Neural progenitor cell (in vitro differentiated cells): ENCODE measurements around the gene SAMHD1. TPM values are rescaled to one million over a fixed set of nuclear protein-coding genes. Genes with fewer than 3 reads are reported as not detected.

Experiments used
- DNase-seq: peaks from one replicate; pipeline ENCODE4 v3.0.0-alpha.2; 2016; ENCODE audit warnings: low spot score
- H2AFZ ChIP-seq: fragments of 200-600 bp; sonication (generic); replicated peaks from 2 replicates; pipeline ENCODE4 v1.6.1; 2016; ENCODE audit warnings: antibody characterized with exemption
- H3F3A ChIP-seq: fragments of 200-600 bp; sonication (generic); 2 replicates; pipeline ENCODE4 v1.6.1; 2016; ENCODE audit warnings: antibody characterized with exemption, low read depth
- H3K27ac ChIP-seq: fragments of 200-600 bp; sonication (generic); 2 replicates; pipeline ENCODE4 v1.5.1; 2016; ENCODE audit warnings: mild to moderate bottlenecking
- H3K27me3 ChIP-seq: fragments of 200-600 bp; sonication (generic); 2 replicates; pipeline ENCODE4 v1.6.1; 2016; ENCODE audit warnings: mild to moderate bottlenecking, moderate library complexity
- H3K36me3 ChIP-seq: fragments of 200-600 bp; sonication (generic); 2 replicates; pipeline ENCODE4 v1.5.1; 2016
- H3K4me1 ChIP-seq: fragments of 200-600 bp; sonication (generic); 2 replicates; pipeline ENCODE4 v1.6.1; 2016; ENCODE audit warnings: mixed run types
- H3K4me2 ChIP-seq: fragments of 200-600 bp; sonication (generic); 2 replicates; pipeline ENCODE4 v1.6.1; 2016
- H3K4me3 ChIP-seq: fragments of 200-600 bp; sonication (generic); 2 replicates; pipeline ENCODE4 v1.5.1; 2016
- H3K79me2 ChIP-seq: fragments of 200-600 bp; sonication (generic); 2 replicates; pipeline ENCODE4 v1.6.1; 2016; ENCODE audit warnings: low read depth
- H3K9ac ChIP-seq: fragments of 200-600 bp; sonication (generic); 2 replicates; pipeline ENCODE4 v1.6.1; 2016
- H3K9me3 ChIP-seq: fragments of 200-600 bp; sonication (generic); 2 replicates; pipeline ENCODE4 v1.5.1; 2016; ENCODE audit warnings: low read depth
- H4K20me1 ChIP-seq: fragments of 200-600 bp; sonication (generic); 2 replicates; pipeline ENCODE4 v1.6.1; 2016; ENCODE audit warnings: low read depth
- H3K27ac Mint-ChIP-seq: 3 replicates; pipeline ENCODE4 v1.8.0; 2021; ENCODE audit warnings: mixed read lengths
- H3K27me3 Mint-ChIP-seq: 2 replicates; pipeline ENCODE4 v1.8.0; 2022; ENCODE audit warnings: low read depth, mild to moderate bottlenecking, inconsistent platforms, moderate library complexity, mixed read lengths; ENCODE audit not compliant: insufficient read depth
- H3K36me3 Mint-ChIP-seq: 3 replicates; pipeline ENCODE4 v1.8.0; 2021; ENCODE audit warnings: mixed read lengths
- H3K4me1 Mint-ChIP-seq: 3 replicates; pipeline ENCODE4 v1.8.0; 2021; ENCODE audit warnings: mixed read lengths
- H3K4me3 Mint-ChIP-seq: 3 replicates; pipeline ENCODE4 v1.8.0; 2021; ENCODE audit warnings: mild to moderate bottlenecking, moderate library complexity, mixed read lengths
- H3K9me3 Mint-ChIP-seq: 3 replicates; pipeline ENCODE4 v1.8.0; 2020; ENCODE audit warnings: mixed read lengths
- EZH2 ChIP-seq: fragments of 200-600 bp; sonication (generic); IDR thresholded peaks from 2 replicates; pipeline ENCODE4 v1.6.1; 2017; ENCODE audit warnings: antibody characterized with exemption, mild to moderate bottlenecking, moderate library complexity
- EZH2phosphoT487 ChIP-seq: fragments of 200-600 bp; sonication (generic); IDR thresholded peaks from 2 replicates; pipeline ENCODE4 v1.6.1; 2017; ENCODE audit warnings: antibody characterized with exemption
- total RNA-seq: library from RNA; depleted of rRNA; stranded (reverse); fragments of >200 nt; gene quantifications from 2 replicates; pipeline ENCODE4 v1.2.3, GENCODE V29; 2015; ENCODE audit warnings: low replicate concordance
- TF ChIP-seq, protein P1 (sequence below): fragments of 200-600 bp; sonication (generic); IDR thresholded peaks from 2 replicates; pipeline ENCODE4 v1.5.1; 2017; ENCODE audit warnings: antibody characterized with exemption, mild to moderate bottlenecking

The SAMHD1 gene
- total RNA-seq, 1 donor from 2014 or later: 29.0 TPM

DNA sequence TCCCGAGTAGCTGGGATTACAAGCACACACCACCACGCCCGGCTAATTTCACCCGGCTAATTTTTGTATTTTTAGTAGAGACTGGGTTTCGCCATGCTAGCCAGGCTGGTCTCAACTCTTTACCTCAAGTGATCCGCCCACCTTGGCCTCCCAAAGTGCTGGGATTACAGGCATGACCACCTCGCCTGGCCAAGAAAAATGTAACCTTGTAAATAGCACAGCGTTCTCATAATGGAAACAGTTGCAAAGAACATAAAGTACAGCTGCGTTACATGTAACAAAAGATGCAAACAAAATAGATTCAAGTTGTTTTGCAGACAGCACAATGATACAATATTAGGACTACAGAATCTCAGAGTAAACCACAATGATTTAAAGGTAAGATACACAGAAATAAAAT, 60.9 kb downstream of the SAMHD1 start:
- Mint-ChIP-seq H3K4me3 (no peak overlapping the region), H3K9me3 (no peaks in the 10 kb centered on the region), H3K36me3 (no peaks in the 10 kb centered on the region), H3K27me3 (peaks cover 2% of the 10 kb centered on the region), H3K4me1 (peaks cover 17% of the 10 kb centered on the region), H3K27ac (no peak overlapping the region)
- Histone ChIP-seq H3K4me2 (no peak overlapping the region), H3F3A (peaks cover 24% of the 10 kb centered on the region), H2AFZ (no peak overlapping the region), H3K9ac (no peak overlapping the region), H3K27ac (no peak overlapping the region), H3K4me3 (no peak overlapping the region), H3K9me3 (no peaks in the 10 kb centered on the region), H3K79me2 (no peaks in the 10 kb centered on the region), H3K27me3 (no peaks in the 10 kb centered on the region), H3K4me1 (peaks cover 7% of the 10 kb centered on the region), H4K20me1 (no peaks in the 10 kb centered on the region), H3K36me3 (no peaks in the 10 kb centered on the region)
- DNase-seq: no peak
- TF ChIP-seq EZH2 (no peak), EZH2phosphoT487 (no peak)
- TF ChIP-seq, protein P1, sequence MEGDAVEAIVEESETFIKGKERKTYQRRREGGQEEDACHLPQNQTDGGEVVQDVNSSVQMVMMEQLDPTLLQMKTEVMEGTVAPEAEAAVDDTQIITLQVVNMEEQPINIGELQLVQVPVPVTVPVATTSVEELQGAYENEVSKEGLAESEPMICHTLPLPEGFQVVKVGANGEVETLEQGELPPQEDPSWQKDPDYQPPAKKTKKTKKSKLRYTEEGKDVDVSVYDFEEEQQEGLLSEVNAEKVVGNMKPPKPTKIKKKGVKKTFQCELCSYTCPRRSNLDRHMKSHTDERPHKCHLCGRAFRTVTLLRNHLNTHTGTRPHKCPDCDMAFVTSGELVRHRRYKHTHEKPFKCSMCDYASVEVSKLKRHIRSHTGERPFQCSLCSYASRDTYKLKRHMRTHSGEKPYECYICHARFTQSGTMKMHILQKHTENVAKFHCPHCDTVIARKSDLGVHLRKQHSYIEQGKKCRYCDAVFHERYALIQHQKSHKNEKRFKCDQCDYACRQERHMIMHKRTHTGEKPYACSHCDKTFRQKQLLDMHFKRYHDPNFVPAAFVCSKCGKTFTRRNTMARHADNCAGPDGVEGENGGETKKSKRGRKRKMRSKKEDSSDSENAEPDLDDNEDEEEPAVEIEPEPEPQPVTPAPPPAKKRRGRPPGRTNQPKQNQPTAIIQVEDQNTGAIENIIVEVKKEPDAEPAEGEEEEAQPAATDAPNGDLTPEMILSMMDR: no peak

DNA sequence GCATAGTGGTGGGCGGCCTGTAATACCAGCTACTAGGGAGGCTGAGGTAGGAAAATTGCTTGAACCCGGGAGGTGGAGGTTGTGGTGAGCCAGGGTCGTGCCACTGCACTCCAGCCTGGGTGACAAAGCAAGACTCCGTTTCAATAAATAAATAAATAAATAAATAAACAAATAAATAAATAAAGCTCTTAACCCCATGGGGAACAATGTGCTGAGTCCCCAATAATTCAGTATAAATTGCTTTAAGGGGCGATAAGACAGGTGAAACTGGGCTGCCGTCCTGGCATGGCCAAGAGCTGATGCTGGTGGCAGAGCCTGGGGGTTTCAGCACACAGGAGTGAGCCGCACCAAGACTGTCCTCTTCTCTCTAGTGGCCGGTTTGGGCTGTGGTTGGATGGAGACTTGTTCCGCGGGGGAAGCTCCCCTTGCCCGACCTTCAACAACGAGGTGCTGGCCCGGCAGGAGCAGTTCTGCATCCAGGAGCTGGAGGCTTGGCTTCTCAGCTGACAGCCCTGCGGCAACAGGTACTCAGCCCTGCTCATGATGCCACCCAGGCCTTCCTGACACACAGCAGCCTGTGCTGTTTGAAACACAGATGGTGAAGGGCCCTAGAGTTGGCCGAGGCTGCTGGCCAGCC, 62.5 kb downstream of the SAMHD1 start:
- DNase-seq: no peak
- no peaks in the 10 kb centered on the region for H3K79me2 ChIP-seq
- Mint-ChIP-seq H3K4me3 (no peak overlapping the region), H3K27me3 (peaks cover 2% of the 10 kb centered on the region), H3K27ac (no peak overlapping the region), H3K9me3 (no peaks in the 10 kb centered on the region), H3K36me3 (no peaks in the 10 kb centered on the region), H3K4me1 (peaks cover 19% of the 10 kb centered on the region)
- no peak overlapping the region for H3K4me2 ChIP-seq
- no peak overlapping the region for H3K9ac ChIP-seq
- peaks cover 25% of the 10 kb centered on the region for H3F3A ChIP-seq
- TF ChIP-seq, protein P1: no peak
- TF ChIP-seq EZH2phosphoT487 (no peak), EZH2 (no peak)
- no peak overlapping the region for H3K4me3 ChIP-seq
- H2AFZ ChIP-seq: no peak overlapping the region
- H3K27me3 ChIP-seq: no peaks in the 10 kb centered on the region
- peaks cover 7% of the 10 kb centered on the region for H3K4me1 ChIP-seq
- H4K20me1 ChIP-seq: no peaks in the 10 kb centered on the region
- H3K27ac ChIP-seq: peak overlapping the region; percentile 23
- H3K9me3 ChIP-seq: no peaks in the 10 kb centered on the region
- no peaks in the 10 kb centered on the region for H3K36me3 ChIP-seq

- peaks cover 7% of the 10 kb centered on the region for H3K4me1 ChIP-seq
- H3K9ac ChIP-seq: no peak overlapping the region
- peaks cover 2% of the 10 kb centered on the region for H3K27me3 Mint-ChIP-seq
- H3K4me3 Mint-ChIP-seq: peak overlapping the region; percentile 68
- H3K79me2 ChIP-seq: no peaks in the 10 kb centered on the region
- H3K4me1 Mint-ChIP-seq: peaks cover 19% of the 10 kb centered on the region
- TF ChIP-seq EZH2 (no peak), EZH2phosphoT487 (no peak)
- TF ChIP-seq, protein P1: no peak
- H2AFZ ChIP-seq: peak overlapping the region; percentile 93
- no peaks in the 10 kb centered on the region for H4K20me1 ChIP-seq
- H3K36me3 Mint-ChIP-seq: no peaks in the 10 kb centered on the region
- H3K4me3 ChIP-seq: peak overlapping the region; percentile 37
- H3K9me3 Mint-ChIP-seq: no peaks in the 10 kb centered on the region
- no peaks in the 10 kb centered on the region for H3K36me3 ChIP-seq
- no peak overlapping the region for H3K27ac Mint-ChIP-seq
- H3K27me3 ChIP-seq: no peaks in the 10 kb centered on the region
- H3F3A ChIP-seq: peaks cover 25% of the 10 kb centered on the region
- no peaks in the 10 kb centered on the region for H3K9me3 ChIP-seq
- H3K27ac ChIP-seq: no peak overlapping the region
- peak overlapping the region; percentile 72 for H3K4me2 ChIP-seq
- peak; percentile 31 for DNase-seq
Measured at GRCh38 chr20:36887752-36888090, 63.8 kb downstream of the SAMHD1 start.
